Brain microvascular endothelial cell (primary cell): ENCODE data around the gene TMEM204.

Experiments
- DNase-seq: peaks from one replicate; pipeline ENCODE4 v3.0.0-alpha.2; 2020
- H3K27ac ChIP-seq: fragments of 250-450 bp; sonication (Bioruptor Pico); 2 replicates; pipeline ENCODE4 v1.5.1; 2020; ENCODE audit warnings: mild to moderate bottlenecking, moderate library complexity
- H3K27me3 ChIP-seq: fragments of 250-450 bp; sonication (Bioruptor Pico); replicated peaks from 2 replicates; pipeline ENCODE4 v1.5.1; 2020; ENCODE audit warnings: mild to moderate bottlenecking
- H3K36me3 ChIP-seq: fragments of 250-450 bp; sonication (Bioruptor Pico); replicated peaks from 2 replicates; pipeline ENCODE4 v1.5.1; 2020; ENCODE audit warnings: mild to moderate bottlenecking
- H3K4me3 ChIP-seq: 2 replicates; pipeline ENCODE4 v1.5.1; 2011; ENCODE audit warnings: low read depth, mild to moderate bottlenecking, control low read depth, low read length, moderate library complexity
- in situ Hi-C: cut with HindIII; loops from 2 replicates; pipeline ENCODE4 v1.10.0; 2017; ENCODE audit warnings: low sequenced_read_pairs, low pct_ligation_motif_present
- TF ChIP-seq, protein P1 (sequence below): IDR thresholded peaks from 2 replicates; pipeline ENCODE4 v1.5.1; 2011; ENCODE audit warnings: low read depth, mild to moderate bottlenecking, moderate library complexity, low read length, control low read depth, inconsistent platforms; ENCODE audit errors: missing control alignments

Gene TMEM204

DNA sequence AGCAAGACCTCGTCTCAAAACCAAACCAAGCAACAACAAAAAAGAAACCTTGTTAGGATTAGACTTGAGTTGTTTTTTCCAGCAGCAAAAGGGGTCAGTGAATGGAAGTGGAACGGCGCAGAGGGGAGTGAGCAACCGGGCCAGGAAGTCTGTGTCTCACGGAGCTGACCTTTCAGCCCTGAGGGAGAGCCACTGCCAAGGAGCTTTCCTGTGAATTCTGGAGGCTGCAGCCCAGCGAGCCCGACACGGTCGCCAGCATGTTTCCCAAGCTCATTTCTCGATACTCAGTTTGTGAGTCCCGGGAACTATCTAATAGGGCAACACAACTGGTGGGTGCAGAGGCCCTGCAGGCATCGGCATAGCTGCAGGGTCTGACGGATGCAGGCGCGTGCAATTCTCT lies 20.7 kb upstream of the TMEM204 start:
- in situ Hi-C loops = no loop called here
- no peak overlapping the region for H3K4me3 ChIP-seq
- TF ChIP-seq, protein P1, sequence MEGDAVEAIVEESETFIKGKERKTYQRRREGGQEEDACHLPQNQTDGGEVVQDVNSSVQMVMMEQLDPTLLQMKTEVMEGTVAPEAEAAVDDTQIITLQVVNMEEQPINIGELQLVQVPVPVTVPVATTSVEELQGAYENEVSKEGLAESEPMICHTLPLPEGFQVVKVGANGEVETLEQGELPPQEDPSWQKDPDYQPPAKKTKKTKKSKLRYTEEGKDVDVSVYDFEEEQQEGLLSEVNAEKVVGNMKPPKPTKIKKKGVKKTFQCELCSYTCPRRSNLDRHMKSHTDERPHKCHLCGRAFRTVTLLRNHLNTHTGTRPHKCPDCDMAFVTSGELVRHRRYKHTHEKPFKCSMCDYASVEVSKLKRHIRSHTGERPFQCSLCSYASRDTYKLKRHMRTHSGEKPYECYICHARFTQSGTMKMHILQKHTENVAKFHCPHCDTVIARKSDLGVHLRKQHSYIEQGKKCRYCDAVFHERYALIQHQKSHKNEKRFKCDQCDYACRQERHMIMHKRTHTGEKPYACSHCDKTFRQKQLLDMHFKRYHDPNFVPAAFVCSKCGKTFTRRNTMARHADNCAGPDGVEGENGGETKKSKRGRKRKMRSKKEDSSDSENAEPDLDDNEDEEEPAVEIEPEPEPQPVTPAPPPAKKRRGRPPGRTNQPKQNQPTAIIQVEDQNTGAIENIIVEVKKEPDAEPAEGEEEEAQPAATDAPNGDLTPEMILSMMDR = no peak
- DNase-seq = no peak
- no peaks in the 10 kb centered on the region for H3K27me3 ChIP-seq
- no peak overlapping the region for H3K27ac ChIP-seq
- peaks cover 4% of the 10 kb centered on the region for H3K36me3 ChIP-seq

DNA sequence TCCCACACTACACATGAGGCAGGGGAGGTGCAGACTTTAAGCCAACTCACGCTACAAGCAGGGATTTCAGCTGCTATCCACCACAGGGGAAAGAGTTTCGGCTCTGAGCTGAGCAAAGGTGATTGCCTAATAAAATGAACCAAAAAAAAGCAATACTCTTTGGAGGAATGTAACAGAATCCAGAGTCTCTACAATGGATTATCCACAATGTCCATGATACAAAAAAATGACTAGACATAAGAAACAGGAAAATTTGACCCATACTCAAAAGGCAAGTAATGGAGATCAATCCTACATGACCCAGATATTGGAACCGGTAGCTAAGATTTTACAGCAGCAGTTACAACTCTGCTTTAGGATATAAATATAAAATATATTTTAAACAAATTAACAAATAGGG lies 19.0 kb upstream of the TMEM204 start:
- no peaks in the 10 kb centered on the region for H3K27me3 ChIP-seq
- H3K4me3 ChIP-seq = no peak overlapping the region
- TF ChIP-seq, protein P1 = no peak
- in situ Hi-C loops = no loop called here
- no peak overlapping the region for H3K27ac ChIP-seq
- peaks cover 4% of the 10 kb centered on the region for H3K36me3 ChIP-seq
- no peak for DNase-seq

DNA sequence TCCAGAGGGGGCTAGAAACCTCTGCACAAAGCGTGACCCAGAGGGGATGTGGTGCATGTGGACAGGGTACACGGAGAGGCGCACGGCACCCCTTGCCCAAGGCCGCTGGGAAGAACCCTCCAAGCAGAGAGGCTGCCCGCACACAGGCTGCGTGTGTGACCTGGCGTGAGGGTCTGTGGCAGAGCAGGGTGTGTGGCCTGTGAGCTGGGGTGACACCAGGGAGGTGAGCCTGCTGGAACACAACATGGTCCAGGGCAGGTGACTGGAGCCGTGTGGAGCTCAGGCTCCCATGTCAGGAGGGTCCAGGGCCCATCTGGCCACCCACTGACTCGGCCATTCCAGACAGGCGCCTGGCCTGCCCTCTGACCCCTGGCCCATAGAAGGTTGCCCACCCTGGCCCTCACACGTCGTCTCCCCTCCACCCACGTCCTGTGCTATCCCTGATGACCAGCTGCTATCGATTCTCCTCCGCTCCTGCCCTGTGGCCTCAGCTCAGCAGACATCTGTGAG lies 14.8 kb upstream of the TMEM204 start:
- Histone ChIP-seq H3K27ac (no peak overlapping the region), H3K27me3 (no peaks in the 10 kb centered on the region), H3K4me3 (no peak overlapping the region), H3K36me3 (no peaks in the 10 kb centered on the region)
- no peak for DNase-seq
- in situ Hi-C loops = no loop called here
- TF ChIP-seq, protein P1 = no peak

DNA sequence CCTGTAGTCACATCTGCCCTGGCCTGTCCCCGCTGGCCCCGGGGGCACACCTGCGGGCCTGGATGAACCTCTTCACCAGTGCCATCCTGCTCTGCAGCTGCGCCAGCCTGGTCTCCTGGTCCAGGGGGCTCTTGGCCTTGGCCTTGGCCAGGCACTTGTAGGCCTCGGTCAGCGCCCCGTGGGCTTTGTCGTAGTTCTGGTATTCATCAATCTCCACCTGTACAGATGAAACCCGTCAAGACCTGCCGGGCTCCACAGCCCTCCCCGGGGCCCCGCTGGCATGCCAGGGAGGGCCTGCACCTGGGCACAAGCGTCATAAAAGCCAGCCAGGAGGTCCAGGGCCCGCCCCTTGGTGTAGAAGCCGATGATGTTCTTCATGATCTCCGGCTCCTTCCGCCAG lies 13.6 kb upstream of the TMEM204 start:
- Histone ChIP-seq H3K27me3 (no peaks in the 10 kb centered on the region), H3K27ac (no peak overlapping the region), H3K4me3 (no peak overlapping the region), H3K36me3 (no peaks in the 10 kb centered on the region)
- in situ Hi-C loops = no loop called here
- TF ChIP-seq, protein P1 = no peak
- no peak for DNase-seq

DNA sequence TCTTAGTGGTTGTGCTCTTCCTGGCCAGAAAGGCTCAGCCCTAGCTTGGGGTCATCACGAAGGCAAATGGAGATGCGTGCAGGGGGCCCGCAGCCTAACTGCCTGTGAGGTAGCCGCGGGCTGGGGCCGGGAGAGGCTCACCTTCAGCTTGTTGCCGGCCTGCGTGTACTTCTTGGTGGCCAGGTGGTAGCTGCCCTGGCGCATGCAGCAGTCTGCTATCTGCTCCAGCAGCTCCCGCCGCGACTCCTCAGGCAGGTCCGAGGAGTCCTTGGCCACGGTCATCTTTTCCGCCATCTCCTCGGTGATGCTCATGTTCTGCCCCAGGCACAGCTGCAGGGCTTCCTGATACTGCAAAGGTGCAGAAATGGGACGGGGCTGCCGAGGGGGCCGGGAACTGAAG lies 13.0 kb upstream of the TMEM204 start:
- TF ChIP-seq, protein P1 = no peak
- Histone ChIP-seq H3K27me3 (no peaks in the 10 kb centered on the region), H3K36me3 (no peaks in the 10 kb centered on the region), H3K27ac (no peak overlapping the region), H3K4me3 (no peak overlapping the region)
- in situ Hi-C loops = no loop called here
- no peak for DNase-seq

DNA sequence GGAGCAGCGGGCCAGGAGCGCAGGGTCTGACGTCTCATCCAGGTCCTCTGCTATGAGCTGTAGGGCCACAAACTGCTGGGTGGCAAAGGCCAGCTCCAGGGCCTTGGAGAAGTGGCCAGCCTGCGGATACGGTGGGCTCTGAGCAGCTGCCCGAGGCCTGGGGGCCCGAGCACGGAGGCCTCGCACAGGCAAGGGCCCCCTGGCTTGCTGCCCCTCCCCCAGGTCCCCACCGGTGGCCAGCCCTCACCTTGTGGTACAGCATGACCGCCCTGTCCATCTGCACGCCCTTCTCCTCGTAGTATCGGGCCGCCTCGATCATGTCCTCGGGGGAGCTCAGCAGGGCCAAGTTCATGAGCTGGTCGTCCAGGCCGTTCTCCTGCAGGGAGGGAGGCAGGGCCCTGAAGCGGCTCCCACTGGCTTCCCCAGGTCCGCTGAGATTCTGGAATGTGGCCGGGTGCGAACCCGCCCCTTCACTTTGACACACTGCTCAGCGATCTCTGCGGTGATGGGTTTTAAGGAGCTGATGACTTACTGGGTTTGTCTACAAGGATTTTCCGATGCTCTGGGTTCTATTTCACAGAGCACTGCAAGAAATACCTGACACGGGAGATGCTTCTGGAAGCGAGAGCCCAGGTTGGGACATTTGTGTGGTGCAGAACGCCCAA lies 9.8 kb upstream of the TMEM204 start:
- H3K36me3 ChIP-seq = no peaks in the 10 kb centered on the region
- DNase-seq = no peak
- in situ Hi-C loops = no loop called here
- TF ChIP-seq, protein P1 = no peak
- no peak overlapping the region for H3K27ac ChIP-seq
- no peaks in the 10 kb centered on the region for H3K27me3 ChIP-seq
- H3K4me3 ChIP-seq = no peak overlapping the region
